Ovary (tissue), 9 donors: ENCODE measurements around the gene FA2H. TPM values are rescaled to one million over a fixed set of nuclear protein-coding genes. Genes with fewer than 3 reads are reported as not detected.

Source experiments
- DNase-seq, 5 donors: peaks; one replicate each; pipeline ENCODE4 v3.0.0-alpha.2; 2019 to 2020
- H3K27ac ChIP-seq, 2 donors: fragments of 200-600 bp; one replicate each; pipeline versions ENCODE4 v1.5.1 to v1.8.0; 2019 to 2022
- H3K27me3 ChIP-seq: fragments of 200-600 bp; one replicate; pipeline ENCODE4 v1.8.0; 2022
- H3K36me3 ChIP-seq: fragments of 200-600 bp; sonication (generic); one replicate; pipeline ENCODE4 v1.5.1; 2019
- H3K4me1 ChIP-seq: one replicate; pipeline ENCODE4 v1.8.1; 2013; ENCODE audit warnings: mild to moderate bottlenecking, moderate library complexity; ENCODE audit not compliant: insufficient read depth
- H3K4me3 ChIP-seq: fragments of 200-600 bp; sonication (generic); one replicate; pipeline ENCODE4 v1.5.1; 2017
- H3K9me3 ChIP-seq, 2 donors: fragments of 200-600 bp in 1 of 2; sonication (generic) in 1 of 2; one replicate each; pipeline versions ENCODE4 v1.5.1 to v1.8.1; 2013 to 2019; ENCODE audit warnings: mild to moderate bottlenecking in 1 of 2, moderate library complexity in 1 of 2
- CTCF ChIP-seq, 3 donors: fragments of 450-650 bp in 2 of 3; fragments of 200-600 bp in 1 of 3; IDR thresholded peaks; one replicate each; pipeline versions ENCODE4 v1.5.1 to v1.8.0; 2016 to 2022; ENCODE audit warnings: antibody characterized with exemption in 3 of 3, mild to moderate bottlenecking in 1 of 3
- EP300 ChIP-seq: sonication (generic); formaldehyde crosslinking; IDR thresholded peaks from one replicate; pipeline ENCODE4 v1.6.1; 2017; ENCODE audit warnings: antibody characterized with exemption
- POLR2A ChIP-seq: fragments of 450-650 bp; IDR thresholded peaks from one replicate; pipeline ENCODE4 v1.6.1; 2017; ENCODE audit warnings: antibody characterized with exemption, mild to moderate bottlenecking, moderate library complexity
- WGBS, 3 donors: extraction: QIAGEN DNeasy Blood & Tissue Kit in 1 of 3; methylation state at CpG; one replicate each; pipeline versions ENCODE4 v1.1.5 to v1.1.7; 2013 to 2017; 5-methylcytosine and 5-hydroxymethylcytosine counted together
- intact Hi-C, 4 donors: fragments of 100-400 bp; cut with DNase I; formaldehyde crosslinking; loops; one replicate each; pipeline versions ENCODE4 v1.11.0 to v1.15.1; 2022 to 2023
- polyA plus RNA-seq, 2 donors: library from polyadenylated mRNA; stranded (reverse); fragments of 200-250 nt in 1 of 2; fragments of 350-450 nt in 1 of 2; fragmentation: Illumina TruSeq in 1 of 2; extraction: RNeasy Lipid Tissue Mini Kit (QIAGEN cat#74804) in 1 of 2; gene quantifications; one replicate each; pipeline ENCODE4 v1.2.3, GENCODE V29; 2013 to 2014
- total RNA-seq, 7 donors: library from RNA; depleted of rRNA in 2 of 7; stranded (reverse); fragments of >200 nt in 2 of 7; fragmentation: NEBNext Ultra II Directional in 3 of 7; extraction: Animal tissue kit (Norgen Biotek cat#: 25700) in 3 of 7; gene quantifications; one replicate each; pipeline versions ENCODE4 v1.1.0 to v1.2.4, GENCODE V29; 2016 to 2023
- donor health status: DM: no; HTN: no; CAD: no; lungs with moderate emphysema.
- donor health status: DM: no; HTN: no; CAD: no.
- donor health status: Bipolar disorder and iron deficiency.
- donor health status: DM: yes; HTN: yes; CAD: no.
- donor health status: DM: no; HTN: no; CAD: no.
- donor health status: DM: yes; HTN: yes; CAD: no.

FA2H gene
- total and polyA plus RNA-seq, 9 donors = 0.02 to 1.3 (median 0.49) TPM; not detected in 3

- TF ChIP-seq EP300 = no peak
- no peak for TF ChIP-seq POLR2A
- TF ChIP-seq CTCF (IDR thresholded peaks at IDR 0.05) = no peak
- no peak overlapping the region for H3K4me3 ChIP-seq
- DNase-seq = no peak
Measured at GRCh38 chr16:74752756-74753155, 21.9 kb downstream of the FA2H start.

GRCh38 chr16:74752258-74752657 lies 22.4 kb downstream of the FA2H start:
- WGBS, 3 donors = 85 to 92% (median 87%) methylated on average over 2 of the region's 2 CpGs
- Histone ChIP-seq H3K9me3 (no peaks in the 10 kb centered on the region), H3K36me3 (no peaks in the 10 kb centered on the region), H3K27ac (no peak overlapping the region), H3K27me3 (no peaks in the 10 kb centered on the region), H3K4me3 (no peak overlapping the region), H3K4me1 (no peaks in the 10 kb centered on the region)
- DNase-seq = no peak
- TF ChIP-seq CTCF (IDR thresholded peaks at IDR 0.05) (no peak), POLR2A (no peak), EP300 (no peak)
- intact Hi-C loops = no loop called here

More at GRCh38 chr16:74752756-74753155, 21.9 kb downstream of the FA2H start:
- no peaks in the 10 kb centered on the region for H3K36me3 ChIP-seq
- intact Hi-C loops = no loop called here
- H3K27ac ChIP-seq = no peak overlapping the region
- H3K27me3 ChIP-seq = no peaks in the 10 kb centered on the region
- no peaks in the 10 kb centered on the region for H3K9me3 ChIP-seq
- no peaks in the 10 kb centered on the region for H3K4me1 ChIP-seq
- WGBS, 3 donors = 62 to 81% (median 72%) methylated on average over 5 of the region's 5 CpGs

- Histone ChIP-seq H3K27ac (no peak overlapping the region), H3K4me3 (no peak overlapping the region), H3K9me3 (no peaks in the 10 kb centered on the region), H3K36me3 (no peaks in the 10 kb centered on the region), H3K27me3 (no peaks in the 10 kb centered on the region), H3K4me1 (no peaks in the 10 kb centered on the region)
- no peak for DNase-seq
- intact Hi-C loops = no loop called here
- 77 to 83% (median 80%) methylated on average over 5 of the region's 5 CpGs for WGBS, 3 donors
- no peak for TF ChIP-seq POLR2A
Measured at GRCh38 chr16:74751658-74752057, 23.0 kb downstream of the FA2H start.

- TF ChIP-seq CTCF (IDR thresholded peaks at IDR 0.05) (no peak), POLR2A (no peak), EP300 (no peak)
- H3K4me1 ChIP-seq = no peaks in the 10 kb centered on the region
- no peak overlapping the region for H3K27ac ChIP-seq
- H3K27me3 ChIP-seq = no peaks in the 10 kb centered on the region
- intact Hi-C loops = no loop called here
- H3K36me3 ChIP-seq = no peaks in the 10 kb centered on the region
- no peaks in the 10 kb centered on the region for H3K9me3 ChIP-seq
- DNase-seq = no peak
- no peak overlapping the region for H3K4me3 ChIP-seq
- 47 to 56% (median 49%) methylated on average over 20 of the region's 20 CpGs for WGBS, 3 donors
Measured at GRCh38 chr16:74749291-74750055, 25.1 kb downstream of the FA2H start.

GRCh38 chr16:74748616-74749026 lies 26.0 kb downstream of the FA2H start:
- intact Hi-C loops = no loop called here
- DNase-seq = no peak
- Histone ChIP-seq H3K27ac (no peak overlapping the region), H3K27me3 (no peaks in the 10 kb centered on the region), H3K4me3 (no peak overlapping the region), H3K36me3 (no peaks in the 10 kb centered on the region), H3K4me1 (no peaks in the 10 kb centered on the region), H3K9me3 (no peaks in the 10 kb centered on the region)
- WGBS, 3 donors = 82 to 90% (median 83%) methylated on average over 18 to 19 of the region's 19 CpGs
- no peak for TF ChIP-seq EP300
- TF ChIP-seq POLR2A = no peak
- no peak for TF ChIP-seq CTCF (IDR thresholded peaks at IDR 0.05)
